ENCODE measurements around the gene RCBTB1. TPM values are rescaled to one million over a fixed set of nuclear protein-coding genes. Genes with fewer than 3 reads are reported as not detected.

Gene RCBTB1
- total RNA-seq, 1 donor from 2014 or later = 16.1 TPM

DNA sequence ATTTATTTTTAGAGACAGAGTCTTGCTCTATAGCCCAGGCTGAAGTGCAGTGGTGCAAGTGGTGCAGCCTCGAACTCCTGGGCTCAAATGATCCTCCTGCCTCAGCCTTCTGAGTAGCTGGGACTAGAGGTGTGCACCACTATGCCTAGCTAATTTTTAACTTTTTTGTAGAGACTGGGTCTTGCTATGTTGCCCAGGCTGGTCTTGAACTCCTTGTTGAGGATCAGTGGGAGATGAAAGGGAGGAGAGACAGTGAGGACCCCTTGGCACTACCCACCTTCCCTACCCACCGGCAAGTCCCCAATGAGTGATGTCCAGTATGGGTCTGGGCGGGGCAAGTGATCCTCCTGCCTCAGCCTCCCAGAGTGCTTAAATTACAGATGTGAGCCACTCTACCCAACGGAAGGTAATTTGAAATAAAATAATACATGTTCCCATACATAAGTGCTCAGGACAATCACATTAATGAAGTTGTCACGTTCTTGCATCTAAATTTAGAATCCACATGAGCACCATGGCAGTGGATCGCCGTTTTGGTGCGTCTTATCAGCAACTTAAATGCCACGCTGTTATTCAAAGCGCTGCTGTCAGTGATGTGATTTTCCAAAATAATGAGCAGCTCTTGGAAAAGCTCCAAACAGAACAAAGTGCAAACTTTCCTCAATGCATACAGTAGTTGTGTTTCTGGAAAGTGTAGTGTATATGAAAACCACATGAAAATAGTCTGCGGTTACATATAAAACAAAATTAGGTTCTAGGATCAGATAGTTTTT lies 37.0 kb upstream of the RCBTB1 start:
- Mint-ChIP-seq H3K36me3 (ENCODE audit: low read depth, unreplicated experiment) (no peaks in the 10 kb centered on the region), H3K4me3 (ENCODE audit: unreplicated experiment) (no peak overlapping the region), H3K27ac (ENCODE audit: unreplicated experiment) (no peak overlapping the region), H3K9me3 (ENCODE audit: unreplicated experiment) (no peaks in the 10 kb centered on the region), H3K27me3 (ENCODE audit: low read depth, unreplicated experiment) (peaks cover 3% of the 10 kb centered on the region), H3K4me1 (ENCODE audit: low read depth, unreplicated experiment) (peaks cover 12% of the 10 kb centered on the region)
- FAIRE-seq (no peak), DNase-seq (ENCODE audit: low read depth) (no peak)
- Histone ChIP-seq H3K9me3 (ENCODE audit: insufficient read depth, low read depth, low read length) (no peaks in the 10 kb centered on the region), H3K27ac (ENCODE audit: low read depth, low read length) (no peak overlapping the region), H3K9ac (ENCODE audit: low read length) (no peak overlapping the region), H3K4me1 (ENCODE audit: insufficient read depth, low read length) (peaks cover 3% of the 10 kb centered on the region), H3K36me3 (ENCODE audit: insufficient read depth, low read length) (no peaks in the 10 kb centered on the region), H3K4me3 (ENCODE audit: insufficient read depth, low read depth, low read length) (no peak overlapping the region), H3K27me3 (ENCODE audit: insufficient read depth, low read length) (no peaks in the 10 kb centered on the region), H2AFZ (ENCODE audit: low read depth, low read length) (no peak overlapping the region), H3K79me2 (ENCODE audit: insufficient read depth, low read length) (no peaks in the 10 kb centered on the region), H3K4me2 (ENCODE audit: low read length) (no peak overlapping the region), H4K20me1 (ENCODE audit: insufficient read depth, low read length) (no peaks in the 10 kb centered on the region)
- no peak for TF ChIP-seq EZH2 (IDR thresholded peaks at IDR 0.05; ENCODE audit: insufficient read depth, low read length)
- TF ChIP-seq, protein P1, sequence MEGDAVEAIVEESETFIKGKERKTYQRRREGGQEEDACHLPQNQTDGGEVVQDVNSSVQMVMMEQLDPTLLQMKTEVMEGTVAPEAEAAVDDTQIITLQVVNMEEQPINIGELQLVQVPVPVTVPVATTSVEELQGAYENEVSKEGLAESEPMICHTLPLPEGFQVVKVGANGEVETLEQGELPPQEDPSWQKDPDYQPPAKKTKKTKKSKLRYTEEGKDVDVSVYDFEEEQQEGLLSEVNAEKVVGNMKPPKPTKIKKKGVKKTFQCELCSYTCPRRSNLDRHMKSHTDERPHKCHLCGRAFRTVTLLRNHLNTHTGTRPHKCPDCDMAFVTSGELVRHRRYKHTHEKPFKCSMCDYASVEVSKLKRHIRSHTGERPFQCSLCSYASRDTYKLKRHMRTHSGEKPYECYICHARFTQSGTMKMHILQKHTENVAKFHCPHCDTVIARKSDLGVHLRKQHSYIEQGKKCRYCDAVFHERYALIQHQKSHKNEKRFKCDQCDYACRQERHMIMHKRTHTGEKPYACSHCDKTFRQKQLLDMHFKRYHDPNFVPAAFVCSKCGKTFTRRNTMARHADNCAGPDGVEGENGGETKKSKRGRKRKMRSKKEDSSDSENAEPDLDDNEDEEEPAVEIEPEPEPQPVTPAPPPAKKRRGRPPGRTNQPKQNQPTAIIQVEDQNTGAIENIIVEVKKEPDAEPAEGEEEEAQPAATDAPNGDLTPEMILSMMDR (IDR thresholded peaks at IDR 0.05; ENCODE audit: insufficient read depth, low read depth, low read length) = no peak

DNA sequence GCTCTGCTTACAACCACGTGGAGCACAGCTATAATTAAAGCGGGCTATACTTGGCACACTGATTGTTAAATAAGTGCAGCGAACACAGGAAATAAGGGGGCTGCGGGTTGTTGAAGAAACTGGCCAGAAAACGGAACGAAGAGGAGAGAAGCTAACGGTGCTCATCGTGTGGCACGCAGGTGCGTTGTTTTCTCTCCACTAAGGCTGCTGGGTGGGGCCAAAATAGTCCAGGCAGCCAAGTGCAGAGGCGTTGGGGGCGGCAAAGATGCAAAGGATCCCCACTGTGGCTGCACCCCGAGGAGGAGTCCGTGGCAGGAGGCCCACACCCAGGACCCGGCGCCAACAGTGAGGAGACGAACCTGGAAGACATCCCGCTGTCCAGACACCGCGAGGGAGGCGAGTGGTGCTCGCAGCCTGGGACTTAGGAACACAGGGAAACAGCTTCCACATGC lies 34.8 kb upstream of the RCBTB1 start:
- Histone ChIP-seq H3K36me3 (ENCODE audit: insufficient read depth, low read length) (no peaks in the 10 kb centered on the region), H2AFZ (ENCODE audit: low read depth, low read length) (no peak overlapping the region), H3K4me2 (ENCODE audit: low read length) (peak overlapping the region; percentile 52), H3K4me3 (ENCODE audit: insufficient read depth, low read depth, low read length) (peak overlapping the region; percentile 33), H3K4me1 (ENCODE audit: insufficient read depth, low read length) (no peaks in the 10 kb centered on the region), H3K27ac (ENCODE audit: low read depth, low read length) (no peak overlapping the region), H3K27me3 (ENCODE audit: insufficient read depth, low read length) (no peaks in the 10 kb centered on the region), H3K79me2 (ENCODE audit: insufficient read depth, low read length) (no peaks in the 10 kb centered on the region), H4K20me1 (ENCODE audit: insufficient read depth, low read length) (no peaks in the 10 kb centered on the region), H3K9ac (ENCODE audit: low read length) (no peak overlapping the region), H3K9me3 (ENCODE audit: insufficient read depth, low read depth, low read length) (no peaks in the 10 kb centered on the region)
- no peaks in the 10 kb centered on the region for H3K36me3 Mint-ChIP-seq (ENCODE audit: low read depth, unreplicated experiment)
- H3K4me3 Mint-ChIP-seq (ENCODE audit: unreplicated experiment) = no peak overlapping the region
- H3K27ac Mint-ChIP-seq (ENCODE audit: unreplicated experiment) = no peak overlapping the region
- peaks cover 3% of the 10 kb centered on the region for H3K27me3 Mint-ChIP-seq (ENCODE audit: low read depth, unreplicated experiment)
- FAIRE-seq (no peak), DNase-seq (ENCODE audit: low read depth) (no peak)
- peaks cover 11% of the 10 kb centered on the region for H3K4me1 Mint-ChIP-seq (ENCODE audit: low read depth, unreplicated experiment)
- TF ChIP-seq, protein P1 (IDR thresholded peaks at IDR 0.05; ENCODE audit: insufficient read depth, low read depth, low read length) = no peak
- no peak for TF ChIP-seq EZH2 (IDR thresholded peaks at IDR 0.05; ENCODE audit: insufficient read depth, low read length)
- no peaks in the 10 kb centered on the region for H3K9me3 Mint-ChIP-seq (ENCODE audit: unreplicated experiment)

DNA sequence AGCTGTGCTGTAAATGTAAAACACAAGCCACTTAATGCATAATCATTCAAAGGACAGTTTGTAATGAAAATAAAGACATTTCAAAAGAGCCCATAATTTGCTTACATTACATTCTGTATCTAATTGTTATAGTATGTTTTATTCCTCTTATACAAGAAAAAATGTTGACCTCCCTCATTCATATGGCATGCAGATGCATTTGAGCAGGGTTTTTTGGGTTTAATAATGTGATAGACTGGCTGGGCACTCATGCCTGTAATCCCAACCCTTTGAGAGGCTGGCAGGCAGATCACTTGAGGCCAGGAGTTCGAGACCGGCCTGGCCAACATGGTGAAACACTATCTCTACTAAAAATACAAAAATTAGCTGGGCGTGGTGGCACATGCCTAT lies 31.3 kb upstream of the RCBTB1 start:
- TF ChIP-seq, protein P1 (IDR thresholded peaks at IDR 0.05; ENCODE audit: insufficient read depth, low read depth, low read length) = no peak
- no peak for TF ChIP-seq EZH2 (IDR thresholded peaks at IDR 0.05; ENCODE audit: insufficient read depth, low read length)
- Mint-ChIP-seq H3K27me3 (ENCODE audit: low read depth, unreplicated experiment) (no peaks in the 10 kb centered on the region), H3K36me3 (ENCODE audit: low read depth, unreplicated experiment) (no peaks in the 10 kb centered on the region), H3K4me1 (ENCODE audit: low read depth, unreplicated experiment) (peaks cover 11% of the 10 kb centered on the region), H3K9me3 (ENCODE audit: unreplicated experiment) (no peaks in the 10 kb centered on the region), H3K27ac (ENCODE audit: unreplicated experiment) (peak overlapping the region; percentile 20), H3K4me3 (ENCODE audit: unreplicated experiment) (no peak overlapping the region)
- no peaks in the 10 kb centered on the region for H3K9me3 ChIP-seq (ENCODE audit: insufficient read depth, low read depth, low read length)
- H3K36me3 ChIP-seq (ENCODE audit: insufficient read depth, low read length) = no peaks in the 10 kb centered on the region
- FAIRE-seq (no peak), DNase-seq (ENCODE audit: low read depth) (no peak)
- H3K4me3 ChIP-seq (ENCODE audit: insufficient read depth, low read depth, low read length) = no peak overlapping the region
- H3K4me1 ChIP-seq (ENCODE audit: insufficient read depth, low read length) = no peaks in the 10 kb centered on the region
- H3K9ac ChIP-seq (ENCODE audit: low read length) = no peak overlapping the region
- no peaks in the 10 kb centered on the region for H3K27me3 ChIP-seq (ENCODE audit: insufficient read depth, low read length)
- H3K4me2 ChIP-seq (ENCODE audit: low read length) = no peak overlapping the region
- no peak overlapping the region for H3K27ac ChIP-seq (ENCODE audit: low read depth, low read length)
- H3K79me2 ChIP-seq (ENCODE audit: insufficient read depth, low read length) = no peaks in the 10 kb centered on the region
- no peak overlapping the region for H2AFZ ChIP-seq (ENCODE audit: low read depth, low read length)
- no peaks in the 10 kb centered on the region for H4K20me1 ChIP-seq (ENCODE audit: insufficient read depth, low read length)

Data from astrocyte (in vitro differentiated cells and primary cell).